H1 (cell line): ENCODE data around the gene VRK2. TPM values are rescaled to one million over a fixed set of nuclear protein-coding genes. Genes with fewer than 3 reads are reported as not detected.

ENCODE experiments used
- CBX5 ChIP-seq: fragments of 300-800, 300-1000 bp; sonication (generic); IDR thresholded peaks from 2 replicates; pipeline ENCODE4 v1.7.1; 2016; ENCODE audit warnings: antibody characterized with exemption, low read length, low read depth
- KDM4A ChIP-seq: IDR thresholded peaks from one replicate; pipeline ENCODE4 v1.7.1; 2012; ENCODE audit warnings: low read depth, mild to moderate bottlenecking, moderate library complexity, low read length, inconsistent platforms; ENCODE audit not compliant: severe bottlenecking
- MAFK ChIP-seq: IDR thresholded peaks from 2 replicates; pipeline ENCODE4 v1.6.1; 2012; ENCODE audit warnings: low read depth, mild to moderate bottlenecking, improper control_type of control experiment, low read length
- SRF ChIP-seq: IDR thresholded peaks from 2 replicates; pipeline ENCODE4 v1.6.1; 2011; ENCODE audit warnings: mild to moderate bottlenecking, low read depth, low read length, moderate library complexity
- polyA plus RNA-seq, 7 experiments: library from polyadenylated mRNA; depleted of rRNA in 3 of 7; stranded (reverse) in 5 of 7; unstranded in 2 of 7; fragments of >200 nt in 5 of 7; fragments of 200-250 nt in 2 of 7; gene quantifications; 1 replicate in 5 of 7; 2 replicates in 1 of 7; 4 replicates in 1 of 7; pipeline versions ENCODE4 v1.2.1 to v1.2.3, GENCODE V29; 2011 to 2013; ENCODE audit warnings: missing spikeins in 2 of 7, mixed read lengths in 2 of 7
- total RNA-seq: library from RNA; stranded (reverse); fragmentation: NEBNext Ultra II Directional; extraction: Animal tissue kit (Norgen Biotek cat#: 25700); gene quantifications from 2 replicates; pipeline ENCODE4 v1.2.1, GENCODE V29; 2021
- TF ChIP-seq, protein P1 (sequence below): fragments of 300-600 bp; sonication (generic); IDR thresholded peaks from 2 replicates; pipeline ENCODE4 v1.7.1; 2012; ENCODE audit warnings: low read length, moderate library complexity, mild to moderate bottlenecking, inconsistent platforms; ENCODE audit not compliant: insufficient replicate concordance

Gene VRK2
- total and polyA plus RNA-seq, 2 of the 8 experiments (the other 6 are each of a cell fraction or from before 2014, with no cell fraction given), result 7.6 to 27.8 TPM

- TF ChIP-seq, protein P1, sequence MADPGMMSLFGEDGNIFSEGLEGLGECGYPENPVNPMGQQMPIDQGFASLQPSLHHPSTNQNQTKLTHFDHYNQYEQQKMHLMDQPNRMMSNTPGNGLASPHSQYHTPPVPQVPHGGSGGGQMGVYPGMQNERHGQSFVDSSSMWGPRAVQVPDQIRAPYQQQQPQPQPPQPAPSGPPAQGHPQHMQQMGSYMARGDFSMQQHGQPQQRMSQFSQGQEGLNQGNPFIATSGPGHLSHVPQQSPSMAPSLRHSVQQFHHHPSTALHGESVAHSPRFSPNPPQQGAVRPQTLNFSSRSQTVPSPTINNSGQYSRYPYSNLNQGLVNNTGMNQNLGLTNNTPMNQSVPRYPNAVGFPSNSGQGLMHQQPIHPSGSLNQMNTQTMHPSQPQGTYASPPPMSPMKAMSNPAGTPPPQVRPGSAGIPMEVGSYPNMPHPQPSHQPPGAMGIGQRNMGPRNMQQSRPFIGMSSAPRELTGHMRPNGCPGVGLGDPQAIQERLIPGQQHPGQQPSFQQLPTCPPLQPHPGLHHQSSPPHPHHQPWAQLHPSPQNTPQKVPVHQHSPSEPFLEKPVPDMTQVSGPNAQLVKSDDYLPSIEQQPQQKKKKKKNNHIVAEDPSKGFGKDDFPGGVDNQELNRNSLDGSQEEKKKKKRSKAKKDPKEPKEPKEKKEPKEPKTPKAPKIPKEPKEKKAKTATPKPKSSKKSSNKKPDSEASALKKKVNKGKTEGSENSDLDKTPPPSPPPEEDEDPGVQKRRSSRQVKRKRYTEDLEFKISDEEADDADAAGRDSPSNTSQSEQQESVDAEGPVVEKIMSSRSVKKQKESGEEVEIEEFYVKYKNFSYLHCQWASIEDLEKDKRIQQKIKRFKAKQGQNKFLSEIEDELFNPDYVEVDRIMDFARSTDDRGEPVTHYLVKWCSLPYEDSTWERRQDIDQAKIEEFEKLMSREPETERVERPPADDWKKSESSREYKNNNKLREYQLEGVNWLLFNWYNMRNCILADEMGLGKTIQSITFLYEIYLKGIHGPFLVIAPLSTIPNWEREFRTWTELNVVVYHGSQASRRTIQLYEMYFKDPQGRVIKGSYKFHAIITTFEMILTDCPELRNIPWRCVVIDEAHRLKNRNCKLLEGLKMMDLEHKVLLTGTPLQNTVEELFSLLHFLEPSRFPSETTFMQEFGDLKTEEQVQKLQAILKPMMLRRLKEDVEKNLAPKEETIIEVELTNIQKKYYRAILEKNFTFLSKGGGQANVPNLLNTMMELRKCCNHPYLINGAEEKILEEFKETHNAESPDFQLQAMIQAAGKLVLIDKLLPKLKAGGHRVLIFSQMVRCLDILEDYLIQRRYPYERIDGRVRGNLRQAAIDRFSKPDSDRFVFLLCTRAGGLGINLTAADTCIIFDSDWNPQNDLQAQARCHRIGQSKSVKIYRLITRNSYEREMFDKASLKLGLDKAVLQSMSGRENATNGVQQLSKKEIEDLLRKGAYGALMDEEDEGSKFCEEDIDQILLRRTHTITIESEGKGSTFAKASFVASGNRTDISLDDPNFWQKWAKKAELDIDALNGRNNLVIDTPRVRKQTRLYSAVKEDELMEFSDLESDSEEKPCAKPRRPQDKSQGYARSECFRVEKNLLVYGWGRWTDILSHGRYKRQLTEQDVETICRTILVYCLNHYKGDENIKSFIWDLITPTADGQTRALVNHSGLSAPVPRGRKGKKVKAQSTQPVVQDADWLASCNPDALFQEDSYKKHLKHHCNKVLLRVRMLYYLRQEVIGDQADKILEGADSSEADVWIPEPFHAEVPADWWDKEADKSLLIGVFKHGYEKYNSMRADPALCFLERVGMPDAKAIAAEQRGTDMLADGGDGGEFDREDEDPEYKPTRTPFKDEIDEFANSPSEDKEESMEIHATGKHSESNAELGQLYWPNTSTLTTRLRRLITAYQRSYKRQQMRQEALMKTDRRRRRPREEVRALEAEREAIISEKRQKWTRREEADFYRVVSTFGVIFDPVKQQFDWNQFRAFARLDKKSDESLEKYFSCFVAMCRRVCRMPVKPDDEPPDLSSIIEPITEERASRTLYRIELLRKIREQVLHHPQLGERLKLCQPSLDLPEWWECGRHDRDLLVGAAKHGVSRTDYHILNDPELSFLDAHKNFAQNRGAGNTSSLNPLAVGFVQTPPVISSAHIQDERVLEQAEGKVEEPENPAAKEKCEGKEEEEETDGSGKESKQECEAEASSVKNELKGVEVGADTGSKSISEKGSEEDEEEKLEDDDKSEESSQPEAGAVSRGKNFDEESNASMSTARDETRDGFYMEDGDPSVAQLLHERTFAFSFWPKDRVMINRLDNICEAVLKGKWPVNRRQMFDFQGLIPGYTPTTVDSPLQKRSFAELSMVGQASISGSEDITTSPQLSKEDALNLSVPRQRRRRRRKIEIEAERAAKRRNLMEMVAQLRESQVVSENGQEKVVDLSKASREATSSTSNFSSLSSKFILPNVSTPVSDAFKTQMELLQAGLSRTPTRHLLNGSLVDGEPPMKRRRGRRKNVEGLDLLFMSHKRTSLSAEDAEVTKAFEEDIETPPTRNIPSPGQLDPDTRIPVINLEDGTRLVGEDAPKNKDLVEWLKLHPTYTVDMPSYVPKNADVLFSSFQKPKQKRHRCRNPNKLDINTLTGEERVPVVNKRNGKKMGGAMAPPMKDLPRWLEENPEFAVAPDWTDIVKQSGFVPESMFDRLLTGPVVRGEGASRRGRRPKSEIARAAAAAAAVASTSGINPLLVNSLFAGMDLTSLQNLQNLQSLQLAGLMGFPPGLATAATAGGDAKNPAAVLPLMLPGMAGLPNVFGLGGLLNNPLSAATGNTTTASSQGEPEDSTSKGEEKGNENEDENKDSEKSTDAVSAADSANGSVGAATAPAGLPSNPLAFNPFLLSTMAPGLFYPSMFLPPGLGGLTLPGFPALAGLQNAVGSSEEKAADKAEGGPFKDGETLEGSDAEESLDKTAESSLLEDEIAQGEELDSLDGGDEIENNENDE, result no peak
- TF ChIP-seq MAFK (no peak), CBX5 (no peak), SRF (no peak), KDM4A (no peak)
Measured at GRCh38 chr2:58106896-58107295, 60.3 kb downstream of the VRK2 start (continued).
